K562 (cell line): ENCODE measurements around the gene HNF4A. TPM values are rescaled to one million over a fixed set of nuclear protein-coding genes. Genes with fewer than 3 reads are reported as not detected.
A peak's percentile ranks its signal among the peaks of the same experiment; 100 is the strongest.

Experiments
- ATAC-seq: fragments of 200-7000 bp; cut with Tn5 transposase; 3 replicates; pipeline ENCODE4 v1.9.1; 2020; ENCODE audit warnings: moderate library complexity
- BruUV-seq: library from RNA; stranded (reverse); fragments of 400-500 nt; replicated peaks from 2 replicates; lab custom pipeline; 2021; lab: Mats Ljungman, UMichigan
- CTCF ChIA-PET: fragments of 300-600 bp; formaldehyde crosslinking; extraction: SDS; loops from one replicate; lab custom pipeline; 2021; ENCODE audit warnings: low intra/inter-chr PET ratio; lab: Yijun Ruan, JAX
- POLR2A ChIA-PET: fragments of 300-600, 350-650 bp; sonication (Branson Sonifier 250); formaldehyde crosslinking; extraction: SDS; loops from one replicate; lab custom pipeline; 2021; ENCODE audit warnings: antibody characterized with exemption, inconsistent platforms; lab: Yijun Ruan, JAX
- DNase-seq, 4 experiments: peaks; one replicate each; pipeline versions ENCODE4 v3.0.0 to v3.0.0-alpha.2; 2011 to 2018; ENCODE audit warnings: low spot score in 3 of 4, mixed read lengths in 3 of 4; ENCODE audit errors: extremely low read depth in 1 of 4
- FAIRE-seq: peaks from 2 replicates; lab custom pipeline; 2011; peaks lifted over from hg19 to GRCh38; lab: Jason Lieb, UNC
- H2AFZ ChIP-seq: 2 replicates; pipeline ENCODE4 v1.6.0; 2011; ENCODE audit warnings: low read depth, low read length, control low read depth, inconsistent platforms
- H3K27ac ChIP-seq: fragments of 200-600 bp; 3 replicates; pipeline ENCODE4 v1.8.0; 2011; ENCODE audit warnings: low read depth, mild to moderate bottlenecking, control low read depth, inconsistent platforms, low read length, moderate library complexity, mixed read lengths; ENCODE audit errors: extremely low read depth
- H3K27me3 ChIP-seq, 2 experiments: fragments of 300-600 bp in 1 of 2; 2 replicates in 1 of 2; 3 replicates in 1 of 2; pipeline versions ENCODE4 v1.6.0 to v1.8.0; 2011; ENCODE audit warnings: inconsistent platforms in 2 of 2, low read length in 2 of 2, mild to moderate bottlenecking in 1 of 2, mixed read lengths in 1 of 2, moderate library complexity in 1 of 2; ENCODE audit not compliant: control insufficient read depth in 2 of 2, insufficient read depth in 2 of 2
- H3K36me3 ChIP-seq: fragments of 300-600 bp; 3 replicates; pipeline ENCODE4 v1.8.0; 2011; ENCODE audit warnings: mild to moderate bottlenecking, low read length, inconsistent platforms; ENCODE audit not compliant: control insufficient read depth, insufficient read depth
- H3K4me1 ChIP-seq, 2 experiments: fragments of 200-600 bp in 1 of 2; replicated peaks in 1 of 2; 2 replicates in 1 of 2; 3 replicates in 1 of 2; pipeline versions ENCODE4 v1.5.1 to v1.8.0; 2011; ENCODE audit warnings: inconsistent platforms in 2 of 2, low read length in 2 of 2, mild to moderate bottlenecking in 1 of 2, mixed read lengths in 1 of 2, moderate library complexity in 1 of 2; ENCODE audit not compliant: control insufficient read depth in 2 of 2, insufficient read depth in 2 of 2
- H3K4me2 ChIP-seq: 2 replicates; pipeline ENCODE4 v1.6.1; 2011; ENCODE audit warnings: low read length, control low read depth, inconsistent platforms, mixed read lengths; ENCODE audit not compliant: insufficient read depth
- H3K4me3 ChIP-seq: fragments of 200-600 bp; sonication (generic), shearing (Covaris generic); 2 replicates; pipeline ENCODE4 v1.5.1; 2016; ENCODE audit warnings: control low read depth, inconsistent platforms
- H3K79me2 ChIP-seq: fragments of 200-600 bp; 3 replicates; pipeline ENCODE4 v1.8.0; 2011; ENCODE audit warnings: low read length, inconsistent platforms; ENCODE audit not compliant: control insufficient read depth, insufficient read depth
- H3K9ac ChIP-seq, 2 experiments: 2 replicates each; pipeline versions ENCODE4 v1.6.0 to v1.6.1; 2011; ENCODE audit warnings: low read depth in 2 of 2, low read length in 2 of 2, control low read depth in 1 of 2, inconsistent platforms in 1 of 2, mild to moderate bottlenecking in 1 of 2, mixed read lengths in 1 of 2; ENCODE audit not compliant: insufficient read depth in 1 of 2
- H3K9me1 ChIP-seq: one replicate; pipeline ENCODE4 v1.6.0; 2011; ENCODE audit warnings: inconsistent platforms, mild to moderate bottlenecking, low read length, moderate library complexity; ENCODE audit not compliant: control insufficient read depth, insufficient read depth
- H3K9me3 ChIP-seq: replicated peaks from 2 replicates; pipeline ENCODE4 v1.5.1; 2011; ENCODE audit warnings: low read depth, low read length, inconsistent platforms; ENCODE audit not compliant: control insufficient read depth, insufficient read depth
- H4K20me1 ChIP-seq: replicated peaks from 2 replicates; pipeline ENCODE4 v1.6.1; 2011; ENCODE audit warnings: low read length, inconsistent platforms, mixed read lengths; ENCODE audit not compliant: control insufficient read depth, insufficient read depth
- CAMTA2 ChIP-seq: fragments of 250-450 bp; sonication (Bioruptor Pico); conservative IDR thresholded peaks from 2 replicates; pipeline ENCODE4 v1.5.1; 2022
- ESRRA ChIP-seq: fragments of 450-650 bp; IDR thresholded peaks from 2 replicates; pipeline ENCODE4 v1.6.1; 2014; ENCODE audit warnings: low read depth, mild to moderate bottlenecking, moderate library complexity, borderline replicate concordance
- KAT7 ChIP-seq: sonication (generic); formaldehyde crosslinking; IDR thresholded peaks from 2 replicates; pipeline ENCODE4 v1.8.0; 2022; ENCODE audit warnings: missing genetic modification reagents, mild to moderate bottlenecking, borderline replicate concordance
- KHSRP ChIP-seq: fragments of 450-650 bp; IDR thresholded peaks from 2 replicates; pipeline ENCODE4 v1.6.1; 2017
- NEUROD1 ChIP-seq: fragments of 150-350 bp; IDR thresholded peaks from 2 replicates; pipeline ENCODE4 v1.6.1; 2014; ENCODE audit warnings: borderline replicate concordance, low read length, low read depth; ENCODE audit not compliant: partially characterized antibody
- NFXL1 ChIP-seq: fragments of 450-650 bp; formaldehyde crosslinking; IDR thresholded peaks from 2 replicates; pipeline ENCODE4 v1.4.0; 2021; ENCODE audit warnings: mild to moderate bottlenecking
- POU5F1 ChIP-seq: fragments of 150-350 bp; IDR thresholded peaks from 2 replicates; pipeline ENCODE4 v1.6.1; 2014; ENCODE audit warnings: borderline replicate concordance, low read length, low read depth, mild to moderate bottlenecking; ENCODE audit not compliant: partially characterized antibody
- RFX7 ChIP-seq: fragments of 250-450 bp; sonication (Bioruptor Pico); IDR thresholded peaks from 2 replicates; pipeline ENCODE4 v1.5.1; 2021; ENCODE audit warnings: mild to moderate bottlenecking
- TAF7 ChIP-seq: fragments of 450-650 bp; IDR thresholded peaks from 2 replicates; pipeline ENCODE4 v1.6.1; 2016; ENCODE audit warnings: missing genetic modification characterization, missing compliant biosample characterization
- TEAD2 ChIP-seq: fragments of 450-650 bp; IDR thresholded peaks from 2 replicates; pipeline ENCODE4 v1.6.1; 2016; ENCODE audit warnings: missing genetic modification characterization, control low read depth, missing compliant biosample characterization
- ZNF165 ChIP-seq: fragments of 250-450 bp; sonication (Bioruptor Pico); IDR thresholded peaks from 2 replicates; pipeline ENCODE4 v1.4.0; 2020; ENCODE audit warnings: borderline replicate concordance
- ZNF174 ChIP-seq: fragments of 250-450 bp; sonication (Bioruptor Pico); IDR thresholded peaks from 2 replicates; pipeline ENCODE4 v1.4.0; 2020; ENCODE audit warnings: mild to moderate bottlenecking
- ZNF184 ChIP-seq: sonication (generic); formaldehyde crosslinking; IDR thresholded peaks from 2 replicates; pipeline ENCODE4 v1.5.0; 2020; ENCODE audit warnings: missing genetic modification reagents
- ZNF311 ChIP-seq: fragments of 250-450 bp; sonication (Bioruptor Pico); IDR thresholded peaks from 2 replicates; pipeline ENCODE4 v1.4.0; 2020; ENCODE audit warnings: mild to moderate bottlenecking, moderate library complexity
- ZNF778 ChIP-seq: fragments of 450-650 bp; formaldehyde crosslinking; IDR thresholded peaks from 2 replicates; pipeline ENCODE4 v1.4.0; 2020; ENCODE audit warnings: mild to moderate bottlenecking, moderate library complexity
- WGBS: fragments of 100-300 bp; shearing (Covaris generic); methylation state at CpG from one replicate; pipeline ENCODE4 v1.1.6; 2016; ENCODE audit warnings: low coverage, mixed read lengths; ENCODE audit not compliant: insufficient coverage; ENCODE audit errors: missing lambda C conversion rate; 5-methylcytosine and 5-hydroxymethylcytosine counted together
- in situ Hi-C: fragments of 300-500 bp; cut with MboI; formaldehyde crosslinking; loops from 4 replicates; pipeline ENCODE4 v1.15.0; 2018; ENCODE audit warnings: inconsistent platforms, mixed read lengths
- intact Hi-C: fragments of 100-400 bp; cut with micrococcal nuclease; formaldehyde crosslinking; loops from 2 replicates; pipeline ENCODE4 v1.14.2; 2022
- polyA plus RNA-seq, 8 experiments: library from polyadenylated mRNA; depleted of rRNA in 4 of 8; stranded (reverse) in 5 of 8; unstranded in 3 of 8; fragments of >200 nt; fragmentation: Nextera tagmentation in 2 of 8; fragmentation: Illumina TruSeq in 1 of 8; extraction: Ambion mirVana in 2 of 8; extraction: Trizol in 1 of 8; gene quantifications; 2 replicates each; pipeline versions ENCODE4 v1.2.1 to v1.2.3, GENCODE V29; 2011 to 2014; ENCODE audit warnings: inconsistent platforms in 1 of 8, missing spikeins in 1 of 8
- total RNA-seq, 7 experiments: library from RNA; depleted of rRNA in 6 of 7; stranded (reverse); fragments of >200 nt in 6 of 7; fragmentation: Illumina TruSeq in 2 of 7; extraction: Trizol in 2 of 7; gene quantifications; 2 replicates each; pipeline versions ENCODE4 v1.2.1 to v1.2.3, GENCODE V29; 2011 to 2021; ENCODE audit warnings: low replicate concordance in 1 of 7
- TF ChIP-seq, protein P1 (sequence below): fragments of 250-450 bp; sonication (Bioruptor Pico); IDR thresholded peaks from 2 replicates; pipeline ENCODE4 v1.9.0; 2021; ENCODE audit warnings: mild to moderate bottlenecking, inconsistent platforms

The HNF4A gene
- total and polyA plus RNA-seq, 9 of the 15 experiments (the other 6 are each of a cell fraction or from before 2014, with no cell fraction given) = 0.03 to 0.27 (median 0.08) TPM; not detected in 5

DNA sequence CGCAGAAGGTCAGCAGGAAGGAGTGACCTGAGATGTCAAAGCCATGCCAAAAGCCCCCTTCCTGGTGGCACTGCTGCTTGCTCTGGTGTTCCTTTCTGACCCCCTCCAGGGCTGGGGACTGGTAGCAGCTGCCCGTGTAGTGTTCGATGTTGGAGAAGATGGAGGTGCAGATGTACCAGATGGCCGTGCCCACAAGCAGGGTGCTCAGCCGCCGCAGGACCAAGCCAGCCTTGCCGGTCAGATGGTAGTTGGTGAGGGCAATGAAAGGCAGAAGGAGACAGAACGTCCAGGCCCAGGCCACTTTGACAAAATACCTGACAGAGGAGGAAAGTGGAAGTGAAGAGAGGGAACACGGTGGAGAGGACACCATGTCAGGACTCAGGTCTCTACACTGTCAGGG, 48.6 kb upstream of the HNF4A start:
- intact Hi-C loops (no loop called here), in situ Hi-C loops (no loop called here)
- TF ChIP-seq ZNF165 (CRISPR knock-in tag) (no peak), RFX7 (CRISPR knock-in tag) (no peak), TEAD2 (tag) (no peak), TAF7 (tag) (no peak), NFXL1 (CRISPR knock-in tag) (no peak), ZNF184 (CRISPR knock-in tag) (no peak), ZNF174 (no peak), KAT7 (no peak), POU5F1 (no peak), CAMTA2 (CRISPR knock-in tag) (no peak), ESRRA (no peak), ZNF778 (CRISPR knock-in tag) (no peak), KHSRP (no peak), ZNF311 (CRISPR knock-in tag) (no peak), NEUROD1 (no peak)
- TF ChIP-seq, protein P1, sequence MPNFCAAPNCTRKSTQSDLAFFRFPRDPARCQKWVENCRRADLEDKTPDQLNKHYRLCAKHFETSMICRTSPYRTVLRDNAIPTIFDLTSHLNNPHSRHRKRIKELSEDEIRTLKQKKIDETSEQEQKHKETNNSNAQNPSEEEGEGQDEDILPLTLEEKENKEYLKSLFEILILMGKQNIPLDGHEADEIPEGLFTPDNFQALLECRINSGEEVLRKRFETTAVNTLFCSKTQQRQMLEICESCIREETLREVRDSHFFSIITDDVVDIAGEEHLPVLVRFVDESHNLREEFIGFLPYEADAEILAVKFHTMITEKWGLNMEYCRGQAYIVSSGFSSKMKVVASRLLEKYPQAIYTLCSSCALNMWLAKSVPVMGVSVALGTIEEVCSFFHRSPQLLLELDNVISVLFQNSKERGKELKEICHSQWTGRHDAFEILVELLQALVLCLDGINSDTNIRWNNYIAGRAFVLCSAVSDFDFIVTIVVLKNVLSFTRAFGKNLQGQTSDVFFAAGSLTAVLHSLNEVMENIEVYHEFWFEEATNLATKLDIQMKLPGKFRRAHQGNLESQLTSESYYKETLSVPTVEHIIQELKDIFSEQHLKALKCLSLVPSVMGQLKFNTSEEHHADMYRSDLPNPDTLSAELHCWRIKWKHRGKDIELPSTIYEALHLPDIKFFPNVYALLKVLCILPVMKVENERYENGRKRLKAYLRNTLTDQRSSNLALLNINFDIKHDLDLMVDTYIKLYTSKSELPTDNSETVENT = no peak
- 78% methylated on average over 9 of the region's 9 CpGs for WGBS
- Histone ChIP-seq H3K9me3 (no peaks in the 10 kb centered on the region), H3K79me2 (no peaks in the 10 kb centered on the region), H4K20me1 (no peaks in the 10 kb centered on the region), H3K4me3 (no peak overlapping the region), H3K4me1 (peaks cover 14 to 15% of the 10 kb centered on the region in 2 experiments), H3K36me3 (no peaks in the 10 kb centered on the region), H3K27me3 (no peaks in the 10 kb centered on the region), H2AFZ (no peak overlapping the region), H3K9me1 (peaks cover 4% of the 10 kb centered on the region), H3K9ac (peak overlapping the region in 1 of 2 experiments; percentile 26; a peak in 1 of 4 replicates), H3K4me2 (no peak overlapping the region), H3K27ac (no peak overlapping the region)
- no TSS peak for BruUV-seq
- FAIRE-seq = no peak
- CTCF ChIA-PET = no interaction called here
- no peak for ATAC-seq
- POLR2A ChIA-PET = no interaction called here
- no peak for DNase-seq
